Measurements from ENCODE around the gene MKS1. TPM values are rescaled to one million over a fixed set of nuclear protein-coding genes. Genes with fewer than 3 reads are reported as not detected.

MKS1 gene
- total and polyA plus RNA-seq, 2 of the 8 experiments (the other 6 are each of a cell fraction or from before 2014, with no cell fraction given), result 12.0 to 21.7 TPM

DNA sequence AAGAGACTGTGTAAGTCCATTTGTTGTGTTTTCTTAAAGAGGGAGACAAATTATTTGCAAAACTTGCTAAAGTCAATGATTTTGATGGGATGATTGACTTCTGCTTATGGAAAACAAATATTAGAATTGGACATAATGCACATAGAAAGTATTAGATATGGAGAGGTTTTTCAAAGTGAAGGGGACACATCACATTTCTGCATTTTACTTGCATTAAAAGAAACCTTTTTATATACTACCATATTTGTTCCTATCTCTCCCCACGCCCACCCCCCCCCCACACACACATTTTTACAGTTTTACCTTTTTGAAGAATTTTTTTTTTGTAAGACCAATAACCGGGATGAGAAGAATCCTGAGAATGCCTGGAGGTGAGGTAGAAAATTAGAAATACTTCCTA is 60.9 kb downstream of the MKS1 start (continued):
- TF ChIP-seq CHD7 (IDR thresholded peaks at IDR 0.05; ENCODE audit: insufficient replicate concordance, low read length), result no peak

All from H1 (cell line).